GM04503 (cell line): Measurements from ENCODE around the gene ITM2C.

Source experiments
- DNase-seq: peaks from one replicate; pipeline ENCODE4 v3.0.0-alpha.2; 2012; ENCODE audit warnings: low read depth

ITM2C gene

GRCh38 chr2:230893338-230893737 lies 28.6 kb downstream of the ITM2C start:
- DNase-seq, result no peak

GRCh38 chr2:230893841-230894781 lies 29.4 kb downstream of the ITM2C start:
- DNase-seq, result no peak

- DNase-seq, result no peak
Measured at GRCh38 chr2:230895536-230896345, 31.0 kb downstream of the ITM2C start.

GRCh38 chr2:230896346-230897115 lies 31.8 kb downstream of the ITM2C start:
- no peak for DNase-seq

- no peak for DNase-seq
Measured at GRCh38 chr2:230898016-230898712, 33.4 kb downstream of the ITM2C start.

- DNase-seq, result no peak
Measured at GRCh38 chr2:230898713-230899091, 34.0 kb downstream of the ITM2C start.

- DNase-seq, result no peak
Measured at GRCh38 chr2:230899287-230899686, 34.5 kb downstream of the ITM2C start.

- DNase-seq, result no peak
Measured at GRCh38 chr2:230899786-230900185, 35.0 kb downstream of the ITM2C start.

- DNase-seq, result no peak
Measured at GRCh38 chr2:230900336-230900995, 35.7 kb downstream of the ITM2C start.

GRCh38 chr2:230901006-230901405 lies 36.3 kb downstream of the ITM2C start:
- no peak for DNase-seq

GRCh38 chr2:230902180-230902899 lies 37.6 kb downstream of the ITM2C start:
- peak; percentile 11 for DNase-seq

- no peak for DNase-seq
Measured at GRCh38 chr2:230903231-230904150, 38.7 kb downstream of the ITM2C start.

GRCh38 chr2:230904856-230905447 lies 40.2 kb downstream of the ITM2C start:
- no peak for DNase-seq

- DNase-seq, result no peak
Measured at GRCh38 chr2:230905448-230906421, 41.0 kb downstream of the ITM2C start.

- no peak for DNase-seq
Measured at GRCh38 chr2:230906471-230907230, 41.9 kb downstream of the ITM2C start.

GRCh38 chr2:230907361-230908091 lies 42.8 kb downstream of the ITM2C start:
- no peak for DNase-seq
